SK-N-SH (cell line): ENCODE results near the gene TNK2. TPM values are rescaled to one million over a fixed set of nuclear protein-coding genes. Genes with fewer than 3 reads are reported as not detected.

Experiments
- CTCF ChIA-PET: fragments of 300-600, 350-600 bp; formaldehyde crosslinking; extraction: SDS; loops from one replicate; lab custom pipeline; 2021; lab: Yijun Ruan, JAX
- POLR2A ChIA-PET: fragments of 350-600 bp; sonication (Branson Sonifier 250); formaldehyde crosslinking; extraction: SDS; loops from one replicate; lab custom pipeline; 2020; ENCODE audit warnings: antibody characterized with exemption, inconsistent platforms; lab: Yijun Ruan, JAX
- DNase-seq: peaks from one replicate; pipeline ENCODE4 v3.0.0; 2012
- H2AFZ ChIP-seq: fragments of 200-600 bp; sonication (generic); 2 replicates; pipeline ENCODE4 v1.8.1; 2016; ENCODE audit warnings: antibody characterized with exemption, mild to moderate bottlenecking, low read depth
- H3F3A ChIP-seq: fragments of 200-600 bp; sonication (generic); replicated peaks from 2 replicates; pipeline ENCODE3; 2016; ENCODE audit warnings: antibody characterized with exemption, mild to moderate bottlenecking; ENCODE audit not compliant: insufficient read depth
- H3K27ac ChIP-seq, 2 experiments: fragments of 200-500 bp in 1 of 2; fragments of 200-600 bp in 1 of 2; sonication (Bioruptor generic) in 1 of 2; sonication (generic), shearing (Covaris generic) in 1 of 2; 2 replicates each; pipeline versions ENCODE4 v1.5.1 to v1.6.1; 2014 to 2016; ENCODE audit warnings: low read depth in 2 of 2, inconsistent platforms in 1 of 2, low read length in 1 of 2, mild to moderate bottlenecking in 1 of 2, mixed read lengths in 1 of 2
- H3K27me3 ChIP-seq: fragments of 200-600 bp; sonication (generic), shearing (Covaris generic); 2 replicates; pipeline ENCODE4 v1.6.1; 2016; ENCODE audit warnings: mixed run types; ENCODE audit not compliant: insufficient read depth
- H3K36me3 ChIP-seq, 2 experiments: fragments of 200-500 bp in 1 of 2; fragments of 200-600 bp in 1 of 2; sonication (Bioruptor generic) in 1 of 2; sonication (generic) in 1 of 2; replicated peaks in 1 of 2; 2 replicates each; pipeline versions ENCODE3 to v1.5.1; 2014 to 2016; ENCODE audit warnings: low read length in 1 of 2, mild to moderate bottlenecking in 1 of 2; ENCODE audit not compliant: insufficient read depth in 2 of 2, control insufficient read depth in 1 of 2
- H3K4me1 ChIP-seq, 2 experiments: fragments of 200-500 bp in 1 of 2; fragments of 200-600 bp in 1 of 2; sonication (Bioruptor generic) in 1 of 2; sonication (generic), shearing (Covaris generic) in 1 of 2; 2 replicates each; pipeline versions ENCODE4 v1.5.1 to v1.6.1; 2014 to 2016; ENCODE audit warnings: low read depth in 1 of 2, low read length in 1 of 2, mixed run types in 1 of 2; ENCODE audit not compliant: insufficient read depth in 2 of 2, control insufficient read depth in 1 of 2
- H3K4me2 ChIP-seq: fragments of 200-600 bp; sonication (generic), shearing (Covaris generic); 2 replicates; pipeline ENCODE4 v1.6.1; 2017; ENCODE audit warnings: mixed run types
- H3K4me3 ChIP-seq, 2 experiments: fragments of 200-500 bp in 1 of 2; fragments of 200-600 bp in 1 of 2; sonication (Bioruptor generic) in 1 of 2; sonication (generic), shearing (Covaris generic) in 1 of 2; 2 replicates each; pipeline versions ENCODE4 v1.5.1 to v1.8.1; 2014 to 2016; ENCODE audit warnings: low read depth in 2 of 2, inconsistent platforms in 1 of 2, low read length in 1 of 2, mild to moderate bottlenecking in 1 of 2, mixed read lengths in 1 of 2, moderate library complexity in 1 of 2
- H3K79me2 ChIP-seq: fragments of 200-600 bp; sonication (generic); 2 replicates; pipeline ENCODE4 v1.8.1; 2017; ENCODE audit warnings: mild to moderate bottlenecking; ENCODE audit not compliant: insufficient read depth
- H3K9ac ChIP-seq: fragments of 200-600 bp; sonication (generic); 2 replicates; pipeline ENCODE4 v1.6.1; 2017; ENCODE audit warnings: mixed run types
- H3K9me2 ChIP-seq: fragments of 200-600 bp; sonication (generic); 2 replicates; pipeline ENCODE4 v1.6.1; 2017; ENCODE audit warnings: mixed run types
- H3K9me3 ChIP-seq: fragments of 200-600 bp; sonication (generic); 2 replicates; pipeline ENCODE4 v1.6.1; 2017; ENCODE audit warnings: mixed run types, mild to moderate bottlenecking, moderate library complexity
- H4K20me1 ChIP-seq: fragments of 200-600 bp; sonication (generic); 2 replicates; pipeline ENCODE4 v1.6.1; 2017; ENCODE audit warnings: mild to moderate bottlenecking, mixed run types; ENCODE audit not compliant: insufficient read depth
- ELF1 ChIP-seq: IDR thresholded peaks from 2 replicates; pipeline ENCODE4 v1.4.0; 2012
- EP300 ChIP-seq, 2 experiments: IDR thresholded peaks; 2 replicates each; pipeline versions ENCODE4 v1.4.0 to v1.6.1; 2012; ENCODE audit warnings: borderline replicate concordance in 1 of 2, low read depth in 1 of 2, low read length in 1 of 2
- EZH2phosphoT487 ChIP-seq: fragments of 200-600 bp; sonication (generic); IDR thresholded peaks from 2 replicates; pipeline ENCODE4 v1.6.1; 2017; ENCODE audit warnings: low read depth, mixed run types, mild to moderate bottlenecking, antibody characterized with exemption, moderate library complexity, borderline replicate concordance
- FOSL2 ChIP-seq: IDR thresholded peaks from 2 replicates; pipeline ENCODE4 v1.4.0; 2012; ENCODE audit warnings: low read depth, mild to moderate bottlenecking, moderate library complexity, borderline replicate concordance
- FOXJ3 ChIP-seq: sonication (generic); formaldehyde crosslinking; IDR thresholded peaks from 2 replicates; pipeline ENCODE4 v1.5.1; 2020; ENCODE audit warnings: mild to moderate bottlenecking, missing genetic modification reagents
- MXI1 ChIP-seq: IDR thresholded peaks from 2 replicates; pipeline ENCODE4 v1.6.1; 2012; ENCODE audit warnings: mild to moderate bottlenecking, low read depth, low read length, improper control_type of control experiment
- NRF1 ChIP-seq: IDR thresholded peaks from 2 replicates; pipeline ENCODE4 v1.6.1; 2012; ENCODE audit warnings: low read depth, mild to moderate bottlenecking, low read length
- RCOR1 ChIP-seq: fragments of 150-350 bp; IDR thresholded peaks from 2 replicates; pipeline ENCODE4 v1.6.1; 2017; ENCODE audit warnings: antibody characterized with exemption, low read length
- RXRA ChIP-seq: IDR thresholded peaks from 2 replicates; pipeline ENCODE4 v1.4.0; 2012; ENCODE audit warnings: low read depth, mild to moderate bottlenecking, borderline replicate concordance
- SIN3A ChIP-seq: IDR thresholded peaks from 2 replicates; pipeline ENCODE4 v1.6.1; 2012; ENCODE audit warnings: low read depth, mild to moderate bottlenecking, low read length, moderate library complexity, borderline replicate concordance
- TAF1 ChIP-seq: IDR thresholded peaks from 2 replicates; pipeline ENCODE4 v1.6.1; 2012; ENCODE audit warnings: low read depth, mild to moderate bottlenecking, low read length, moderate library complexity, borderline replicate concordance
- WGBS: methylation state at CpG from one replicate; pipeline ENCODE4 v1.1.6; 2017; ENCODE audit warnings: low lambda C conversion rate; 5-methylcytosine and 5-hydroxymethylcytosine counted together
- polyA plus RNA-seq, 3 experiments: library from polyadenylated mRNA; depleted of rRNA; stranded (reverse); fragments of >200 nt; gene quantifications; 2 replicates each; pipeline ENCODE4 v1.2.3, GENCODE V29; 2012
- TF ChIP-seq, protein P1 (sequence below): IDR thresholded peaks from 2 replicates; pipeline ENCODE4; 2012
- TF ChIP-seq, protein P2 (sequence below): fragments of 200-600 bp; sonication (generic); IDR thresholded peaks from 2 replicates; pipeline ENCODE4 v1.6.1; 2017; ENCODE audit warnings: antibody characterized with exemption, mild to moderate bottlenecking, moderate library complexity

Gene TNK2
- polyA plus RNA-seq, 1 of the 3 experiments (the other 2 are of a cell fraction) = 17.3 TPM

DNA sequence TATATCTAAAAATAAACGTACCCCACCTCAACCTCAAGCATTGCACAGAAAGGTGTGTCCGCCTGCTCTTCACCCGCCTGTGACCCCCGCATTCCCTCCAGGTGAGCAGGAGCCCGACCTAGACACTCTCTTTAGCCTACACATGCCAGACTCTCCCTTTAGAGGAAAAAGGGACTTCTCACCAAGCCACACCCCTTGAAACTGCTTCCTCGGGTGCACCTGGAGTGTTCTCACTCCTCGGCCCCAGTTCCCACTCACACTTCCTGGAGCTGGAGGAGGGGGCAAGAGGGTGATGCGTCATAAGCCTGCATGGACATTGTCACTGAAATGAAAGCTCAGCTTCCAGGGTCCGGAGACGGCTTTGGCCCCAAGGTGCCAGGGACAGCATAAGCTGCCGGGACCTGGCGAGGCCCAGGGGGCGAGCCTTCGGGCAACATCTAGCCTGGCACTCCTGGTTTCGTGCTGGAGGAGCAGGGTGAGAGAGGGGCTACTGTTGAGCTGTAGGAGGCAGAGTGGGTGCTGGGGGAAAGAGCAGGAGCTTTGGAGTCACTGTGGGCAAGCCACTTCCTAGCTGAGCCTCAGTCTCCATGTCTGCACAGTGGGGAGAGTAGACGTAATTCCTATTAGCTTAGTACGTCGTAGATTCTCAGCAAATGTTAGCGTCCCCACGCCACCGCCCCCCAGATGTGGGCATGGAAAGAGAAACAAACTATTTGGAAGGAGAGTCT lies 86.8 kb downstream of the TNK2 start:
- Histone ChIP-seq H3K9me3 (no peaks in the 10 kb centered on the region), H3K9me2 (no peaks in the 10 kb centered on the region), H3K9ac (no peak overlapping the region), H3K36me3 (no peaks in the 10 kb centered on the region), H3K4me3 (no peak overlapping the region)
- DNase-seq = no peak
- 73% methylated on average over 21 of the region's 21 CpGs for WGBS
- POLR2A ChIA-PET = no interaction called here
- TF ChIP-seq FOXJ3 (CRISPR knock-in tag) (no peak), EZH2phosphoT487 (no peak), RXRA (no peak), SIN3A (no peak), TAF1 (no peak), MXI1 (no peak), ELF1 (no peak), RCOR1 (no peak)
- TF ChIP-seq, protein P1, sequence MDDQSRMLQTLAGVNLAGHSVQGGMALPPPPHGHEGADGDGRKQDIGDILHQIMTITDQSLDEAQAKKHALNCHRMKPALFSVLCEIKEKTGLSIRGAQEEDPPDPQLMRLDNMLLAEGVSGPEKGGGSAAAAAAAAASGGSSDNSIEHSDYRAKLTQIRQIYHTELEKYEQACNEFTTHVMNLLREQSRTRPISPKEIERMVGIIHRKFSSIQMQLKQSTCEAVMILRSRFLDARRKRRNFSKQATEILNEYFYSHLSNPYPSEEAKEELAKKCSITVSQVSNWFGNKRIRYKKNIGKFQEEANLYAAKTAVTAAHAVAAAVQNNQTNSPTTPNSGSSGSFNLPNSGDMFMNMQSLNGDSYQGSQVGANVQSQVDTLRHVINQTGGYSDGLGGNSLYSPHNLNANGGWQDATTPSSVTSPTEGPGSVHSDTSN = no peak
- TF ChIP-seq, protein P2, sequence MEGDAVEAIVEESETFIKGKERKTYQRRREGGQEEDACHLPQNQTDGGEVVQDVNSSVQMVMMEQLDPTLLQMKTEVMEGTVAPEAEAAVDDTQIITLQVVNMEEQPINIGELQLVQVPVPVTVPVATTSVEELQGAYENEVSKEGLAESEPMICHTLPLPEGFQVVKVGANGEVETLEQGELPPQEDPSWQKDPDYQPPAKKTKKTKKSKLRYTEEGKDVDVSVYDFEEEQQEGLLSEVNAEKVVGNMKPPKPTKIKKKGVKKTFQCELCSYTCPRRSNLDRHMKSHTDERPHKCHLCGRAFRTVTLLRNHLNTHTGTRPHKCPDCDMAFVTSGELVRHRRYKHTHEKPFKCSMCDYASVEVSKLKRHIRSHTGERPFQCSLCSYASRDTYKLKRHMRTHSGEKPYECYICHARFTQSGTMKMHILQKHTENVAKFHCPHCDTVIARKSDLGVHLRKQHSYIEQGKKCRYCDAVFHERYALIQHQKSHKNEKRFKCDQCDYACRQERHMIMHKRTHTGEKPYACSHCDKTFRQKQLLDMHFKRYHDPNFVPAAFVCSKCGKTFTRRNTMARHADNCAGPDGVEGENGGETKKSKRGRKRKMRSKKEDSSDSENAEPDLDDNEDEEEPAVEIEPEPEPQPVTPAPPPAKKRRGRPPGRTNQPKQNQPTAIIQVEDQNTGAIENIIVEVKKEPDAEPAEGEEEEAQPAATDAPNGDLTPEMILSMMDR = no peak
- TF ChIP-seq, all 33 proteins: peak for 0
- Histone ChIP-seq H3K27ac (no peak overlapping the region), H3K4me1 (no peaks in the 10 kb centered on the region), H3K79me2 (no peaks in the 10 kb centered on the region), H2AFZ (no peak overlapping the region), H3F3A (no peaks in the 10 kb centered on the region), H3K27me3 (0 out of 2 replicates have a peak, but pooled peaks cover 11% of the 10 kb centered on the region), H3K4me2 (no peak overlapping the region), H4K20me1 (no peaks in the 10 kb centered on the region)
- CTCF ChIA-PET = interaction anchor here (1.0 kb wide), 1 partner anchor 38 kb away, joined by 4 read pairs; no protein-coding TSS in a partner anchor

DNA sequence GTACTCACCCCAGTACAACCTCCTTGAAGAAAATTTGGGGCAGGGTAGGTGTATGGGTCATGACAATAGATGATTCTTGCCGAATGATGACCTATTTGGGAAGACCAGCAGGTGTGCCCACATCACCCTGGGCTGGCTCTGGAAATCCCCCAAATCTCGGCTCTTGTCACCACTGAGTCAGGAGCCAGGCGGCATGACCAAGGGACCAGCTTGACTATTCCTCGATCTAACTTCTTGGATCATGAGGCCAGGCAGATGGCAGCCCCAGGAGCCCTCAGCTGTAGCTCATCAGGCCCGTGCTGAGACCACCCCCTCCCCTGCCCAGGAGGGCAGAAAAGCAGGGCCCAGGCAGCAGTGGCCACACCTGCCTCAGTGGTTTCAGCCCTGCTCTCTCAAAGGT lies 87.5 kb downstream of the TNK2 start:
- TF ChIP-seq EP300 (IDR thresholded peaks at IDR 0.05; ENCODE audit: borderline replicate concordance in 1 of 2, low read depth in 1 of 2, low read length in 1 of 2) (no peak), NRF1 (no peak), FOSL2 (no peak)
- Histone ChIP-seq H3K4me2 (no peak overlapping the region), H3K9me2 (no peaks in the 10 kb centered on the region), H3K27me3 (0 out of 2 replicates have a peak, but pooled peaks cover 11% of the 10 kb centered on the region), H3K9ac (no peak overlapping the region), H3K79me2 (no peaks in the 10 kb centered on the region), H3K9me3 (no peaks in the 10 kb centered on the region), H3F3A (no peaks in the 10 kb centered on the region), H3K4me3 (no peak overlapping the region), H3K36me3 (no peaks in the 10 kb centered on the region), H3K4me1 (no peaks in the 10 kb centered on the region), H4K20me1 (no peaks in the 10 kb centered on the region), H2AFZ (no peak overlapping the region), H3K27ac (no peak overlapping the region)
- ChIA-PET POLR2A (no interaction called here), CTCF (no interaction called here)
- no peak for DNase-seq
- 37% methylated on average over 3 of the region's 5 CpGs for WGBS
